Stomach (tissue), 4 donors: Measurements from ENCODE around the gene FSTL4.

Experiments
- EP300 ChIP-seq: sonication (generic); formaldehyde crosslinking; IDR thresholded peaks from one replicate; pipeline ENCODE4 v1.6.1; 2017; ENCODE audit warnings: antibody characterized with exemption
- TF ChIP-seq, protein P1 (sequence below), 7 experiments: fragments of 450-650 bp in 4 of 7; fragments of 200-600 bp in 3 of 7; sonication (generic) in 3 of 7; IDR thresholded peaks; one replicate each; pipeline ENCODE4 v1.5.1; 2016 to 2019; ENCODE audit warnings: antibody characterized with exemption in 7 of 7, control low read depth in 2 of 7, mild to moderate bottlenecking in 1 of 7

DNA sequence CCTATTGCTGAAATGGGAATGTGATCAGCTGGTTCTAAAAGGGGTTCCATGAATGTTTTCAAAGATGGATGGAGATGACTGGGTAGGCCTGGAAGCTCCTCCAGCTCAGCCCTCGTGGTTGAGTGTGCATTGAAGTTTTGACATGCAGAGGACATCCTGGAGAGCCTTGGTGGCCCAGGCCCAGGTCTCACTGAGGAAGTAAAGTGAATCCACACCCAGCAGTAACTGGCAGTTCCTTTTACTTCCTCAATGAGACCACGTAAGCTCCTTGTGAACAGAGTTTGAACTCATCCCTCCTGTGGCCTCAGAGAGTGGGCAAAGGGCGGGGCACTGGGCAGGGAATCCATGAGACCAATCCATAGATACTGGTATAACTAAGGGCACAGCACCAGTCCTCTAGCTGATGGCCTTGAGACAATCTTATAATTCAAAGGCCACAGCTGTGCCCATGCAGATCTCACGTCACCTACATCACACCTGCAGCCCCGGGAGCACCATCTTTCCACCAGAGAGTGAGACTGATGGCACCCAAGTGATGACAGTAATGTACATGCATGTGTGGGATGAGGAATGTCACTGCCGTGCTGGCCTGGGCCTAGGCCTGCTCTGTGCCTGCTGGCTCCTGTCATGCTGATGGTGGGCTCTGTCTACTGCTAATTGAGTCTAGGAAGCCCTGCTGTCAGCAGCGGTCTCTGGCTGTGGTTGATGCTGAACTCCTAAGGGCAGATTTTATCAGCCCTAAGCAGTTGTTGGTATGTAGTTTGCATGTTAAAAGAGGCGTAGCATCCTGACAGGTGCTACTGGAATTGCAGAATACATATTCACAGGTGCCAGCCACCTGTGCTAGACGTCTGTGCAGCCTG, 257.8 kb downstream of the FSTL4 start:
- TF ChIP-seq, protein P1, sequence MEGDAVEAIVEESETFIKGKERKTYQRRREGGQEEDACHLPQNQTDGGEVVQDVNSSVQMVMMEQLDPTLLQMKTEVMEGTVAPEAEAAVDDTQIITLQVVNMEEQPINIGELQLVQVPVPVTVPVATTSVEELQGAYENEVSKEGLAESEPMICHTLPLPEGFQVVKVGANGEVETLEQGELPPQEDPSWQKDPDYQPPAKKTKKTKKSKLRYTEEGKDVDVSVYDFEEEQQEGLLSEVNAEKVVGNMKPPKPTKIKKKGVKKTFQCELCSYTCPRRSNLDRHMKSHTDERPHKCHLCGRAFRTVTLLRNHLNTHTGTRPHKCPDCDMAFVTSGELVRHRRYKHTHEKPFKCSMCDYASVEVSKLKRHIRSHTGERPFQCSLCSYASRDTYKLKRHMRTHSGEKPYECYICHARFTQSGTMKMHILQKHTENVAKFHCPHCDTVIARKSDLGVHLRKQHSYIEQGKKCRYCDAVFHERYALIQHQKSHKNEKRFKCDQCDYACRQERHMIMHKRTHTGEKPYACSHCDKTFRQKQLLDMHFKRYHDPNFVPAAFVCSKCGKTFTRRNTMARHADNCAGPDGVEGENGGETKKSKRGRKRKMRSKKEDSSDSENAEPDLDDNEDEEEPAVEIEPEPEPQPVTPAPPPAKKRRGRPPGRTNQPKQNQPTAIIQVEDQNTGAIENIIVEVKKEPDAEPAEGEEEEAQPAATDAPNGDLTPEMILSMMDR (IDR thresholded peaks at IDR 0.05), result no peak
- no peak for TF ChIP-seq EP300
